Lower lobe of right lung (tissue), 2 donors: ENCODE data around the gene STPG2. TPM values are rescaled to one million over a fixed set of nuclear protein-coding genes. Genes with fewer than 3 reads are reported as not detected.

Source experiments
- ATAC-seq, 2 donors: fragments of 200-7000 bp; cut with Tn5 transposase; one replicate each; pipeline ENCODE4 v1.9.1; 2020 to 2022; ENCODE audit warnings: mild to moderate bottlenecking in 2 of 2, moderate library complexity in 2 of 2
- DNase-seq: peaks from one replicate; pipeline ENCODE4 v3.0.0-alpha.2; 2020
- H3K27ac ChIP-seq: fragments of 200-600 bp; one replicate; pipeline ENCODE4 v1.8.0; 2022
- H3K27me3 ChIP-seq: fragments of 200-600 bp; one replicate; pipeline ENCODE4 v1.8.0; 2022; ENCODE audit warnings: low read depth
- H3K36me3 ChIP-seq: fragments of 200-600 bp; one replicate; pipeline ENCODE4 v1.8.0; 2022; ENCODE audit warnings: mild to moderate bottlenecking
- H3K4me1 ChIP-seq: fragments of 200-600 bp; one replicate; pipeline ENCODE4 v1.8.0; 2022
- H3K4me3 ChIP-seq: fragments of 200-600 bp; one replicate; pipeline ENCODE4 v1.8.0; 2022; ENCODE audit warnings: mild to moderate bottlenecking
- H3K9me3 ChIP-seq: fragments of 200-600 bp; one replicate; pipeline ENCODE4 v1.8.0; 2022
- intact Hi-C: fragments of 100-400 bp; cut with DNase I; formaldehyde crosslinking; loops from one replicate; pipeline ENCODE4 v1.11.0; 2022
- total RNA-seq: library from RNA; stranded (reverse); fragmentation: NEBNext Ultra II Directional; extraction: Animal tissue kit (Norgen Biotek cat#: 25700); gene quantifications from one replicate; pipeline ENCODE4 v1.2.1, GENCODE V29; 2021
- TF ChIP-seq, protein P1 (sequence below): fragments of 200-600 bp; IDR thresholded peaks from one replicate; pipeline ENCODE4 v1.8.0; 2022; ENCODE audit warnings: antibody characterized with exemption, mild to moderate bottlenecking
- donor health status: DM: no; HTN: yes; CAD: no; lungs with severe emphysema.

The STPG2 gene
- total RNA-seq, 1 donor from 2014 or later = 1.1 TPM

DNA sequence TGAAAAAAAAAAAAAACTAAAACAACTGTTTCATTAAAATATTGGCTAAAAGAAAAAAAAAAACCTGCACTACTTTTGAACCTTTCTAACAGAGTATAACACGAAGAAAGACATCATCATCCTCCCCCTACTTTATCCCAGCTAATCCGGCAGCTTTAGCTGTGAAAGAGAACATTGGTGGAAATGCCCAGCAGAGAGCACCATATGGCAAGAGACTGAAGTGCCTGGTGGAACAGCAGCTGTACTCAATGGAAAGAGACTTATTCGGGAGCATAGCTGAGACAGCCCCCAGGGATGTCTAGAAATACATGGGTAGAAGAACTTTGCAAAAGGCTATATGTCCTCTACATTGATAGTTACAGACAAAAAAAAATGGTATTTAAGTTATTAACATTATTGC, 30.3 kb downstream of the STPG2 start:
- H3K4me3 ChIP-seq = no peak overlapping the region
- ATAC-seq (no peak), DNase-seq (no peak)
- H3K27me3 ChIP-seq = no peaks in the 10 kb centered on the region
- TF ChIP-seq, protein P1, sequence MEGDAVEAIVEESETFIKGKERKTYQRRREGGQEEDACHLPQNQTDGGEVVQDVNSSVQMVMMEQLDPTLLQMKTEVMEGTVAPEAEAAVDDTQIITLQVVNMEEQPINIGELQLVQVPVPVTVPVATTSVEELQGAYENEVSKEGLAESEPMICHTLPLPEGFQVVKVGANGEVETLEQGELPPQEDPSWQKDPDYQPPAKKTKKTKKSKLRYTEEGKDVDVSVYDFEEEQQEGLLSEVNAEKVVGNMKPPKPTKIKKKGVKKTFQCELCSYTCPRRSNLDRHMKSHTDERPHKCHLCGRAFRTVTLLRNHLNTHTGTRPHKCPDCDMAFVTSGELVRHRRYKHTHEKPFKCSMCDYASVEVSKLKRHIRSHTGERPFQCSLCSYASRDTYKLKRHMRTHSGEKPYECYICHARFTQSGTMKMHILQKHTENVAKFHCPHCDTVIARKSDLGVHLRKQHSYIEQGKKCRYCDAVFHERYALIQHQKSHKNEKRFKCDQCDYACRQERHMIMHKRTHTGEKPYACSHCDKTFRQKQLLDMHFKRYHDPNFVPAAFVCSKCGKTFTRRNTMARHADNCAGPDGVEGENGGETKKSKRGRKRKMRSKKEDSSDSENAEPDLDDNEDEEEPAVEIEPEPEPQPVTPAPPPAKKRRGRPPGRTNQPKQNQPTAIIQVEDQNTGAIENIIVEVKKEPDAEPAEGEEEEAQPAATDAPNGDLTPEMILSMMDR = no peak
- H3K9me3 ChIP-seq = peaks cover 9% of the 10 kb centered on the region
- H3K4me1 ChIP-seq = no peaks in the 10 kb centered on the region
- H3K27ac ChIP-seq = no peak overlapping the region
- intact Hi-C loops = no loop called here
- H3K36me3 ChIP-seq = no peaks in the 10 kb centered on the region

DNA sequence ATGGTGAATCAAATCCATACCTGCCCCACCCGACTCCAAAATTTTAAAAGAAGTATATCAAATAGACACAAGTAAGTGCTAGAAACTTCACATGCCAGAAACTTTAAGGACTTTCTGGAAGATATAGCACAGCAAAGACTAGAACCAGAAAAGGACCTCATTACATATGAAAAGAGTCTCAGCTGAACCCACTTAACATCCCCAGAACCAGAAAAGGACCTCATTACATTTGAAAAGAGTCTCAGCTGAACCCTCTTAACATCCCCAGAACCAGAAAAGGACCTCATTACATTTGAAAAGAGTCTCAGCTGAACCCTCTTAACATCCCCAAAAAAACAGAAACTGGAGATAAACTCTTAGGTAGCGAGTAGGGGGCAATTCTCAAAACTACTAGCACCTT, 32.3 kb downstream of the STPG2 start:
- H3K36me3 ChIP-seq = no peaks in the 10 kb centered on the region
- DNase-seq = no peak
- no peaks in the 10 kb centered on the region for H3K9me3 ChIP-seq

DNA sequence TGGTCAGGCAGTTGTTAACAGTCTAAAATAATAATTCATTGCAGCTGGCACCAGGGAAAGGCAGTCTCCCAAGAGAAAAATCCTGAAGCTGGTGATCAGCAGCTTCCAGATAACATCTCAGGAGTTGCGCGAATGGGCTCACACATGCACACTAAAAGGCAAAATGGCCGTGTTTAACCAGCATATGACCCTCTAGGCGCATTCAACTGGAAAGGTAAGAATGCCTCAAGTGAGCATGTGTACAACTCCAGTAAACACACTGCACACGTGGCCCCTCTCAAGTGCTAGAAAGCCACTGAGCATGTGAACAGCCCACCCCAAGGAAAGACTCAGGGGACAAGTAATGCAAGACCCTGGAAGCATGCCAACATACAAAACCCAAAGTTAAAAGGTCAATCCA, 33.1 kb downstream of the STPG2 start:
- intact Hi-C loops = no loop called here
- Histone ChIP-seq H3K4me3 (no peak overlapping the region), H3K27me3 (no peaks in the 10 kb centered on the region), H3K9me3 (no peaks in the 10 kb centered on the region), H3K4me1 (no peaks in the 10 kb centered on the region), H3K27ac (no peak overlapping the region), H3K36me3 (no peaks in the 10 kb centered on the region)
- DNase-seq (no peak), ATAC-seq (no peak)
- TF ChIP-seq, protein P1 = no peak

More for the DNA sequence above, 32.3 kb downstream of the STPG2 start:
- TF ChIP-seq, protein P1 = no peak
- Histone ChIP-seq H3K27me3 (no peaks in the 10 kb centered on the region), H3K27ac (no peak overlapping the region), H3K4me1 (no peaks in the 10 kb centered on the region), H3K4me3 (no peak overlapping the region)
- intact Hi-C loops = no loop called here
- ATAC-seq = no peak

DNA sequence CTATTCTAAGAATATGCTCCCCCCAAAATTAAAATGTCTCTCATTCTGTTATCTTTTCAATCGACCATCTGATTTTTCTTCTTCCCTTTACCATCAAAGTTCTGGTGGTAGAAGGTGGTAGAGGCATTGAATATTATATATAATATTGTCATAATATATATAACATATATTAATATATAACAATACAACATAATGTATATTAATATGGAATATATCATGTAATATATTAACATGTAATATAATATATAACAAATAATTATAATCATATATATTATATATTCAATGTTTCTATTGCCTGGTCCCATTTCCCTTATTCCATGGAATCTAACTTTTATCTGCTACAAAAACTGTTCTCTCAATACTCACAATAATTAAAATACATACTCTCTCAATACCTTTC, 40.6 kb downstream of the STPG2 start:
- Histone ChIP-seq H3K9me3 (no peaks in the 10 kb centered on the region), H3K4me1 (no peaks in the 10 kb centered on the region), H3K36me3 (no peaks in the 10 kb centered on the region), H3K27ac (no peak overlapping the region), H3K27me3 (no peaks in the 10 kb centered on the region), H3K4me3 (no peak overlapping the region)
- no peak for DNase-seq
- intact Hi-C loops = no loop called here
- ATAC-seq = no peak
- TF ChIP-seq, protein P1 = no peak

DNA sequence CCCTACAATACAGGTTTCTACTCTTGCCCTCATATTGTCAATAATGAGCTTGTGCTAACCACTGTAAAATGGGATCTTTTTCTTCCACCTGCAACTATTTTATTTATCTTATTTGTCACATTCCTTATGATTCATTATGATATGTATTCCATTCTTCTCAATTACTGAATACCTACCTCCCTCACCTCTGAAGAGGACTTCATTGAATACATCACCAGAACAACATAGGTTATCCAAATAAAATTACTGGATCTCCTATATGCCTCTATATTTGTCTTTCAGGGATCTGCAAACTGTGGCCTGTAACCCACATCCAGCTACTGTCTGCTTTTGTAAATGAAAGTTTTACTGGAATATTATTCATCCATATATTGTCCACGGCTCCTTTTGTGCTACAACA, 41.3 kb downstream of the STPG2 start:
- H3K27me3 ChIP-seq = no peaks in the 10 kb centered on the region
- intact Hi-C loops = no loop called here
- H3K27ac ChIP-seq = no peak overlapping the region
- TF ChIP-seq, protein P1 = no peak
- H3K4me1 ChIP-seq = no peaks in the 10 kb centered on the region
- no peak for DNase-seq
- H3K4me3 ChIP-seq = no peak overlapping the region
- no peak for ATAC-seq
- no peaks in the 10 kb centered on the region for H3K36me3 ChIP-seq
- no peaks in the 10 kb centered on the region for H3K9me3 ChIP-seq

DNA sequence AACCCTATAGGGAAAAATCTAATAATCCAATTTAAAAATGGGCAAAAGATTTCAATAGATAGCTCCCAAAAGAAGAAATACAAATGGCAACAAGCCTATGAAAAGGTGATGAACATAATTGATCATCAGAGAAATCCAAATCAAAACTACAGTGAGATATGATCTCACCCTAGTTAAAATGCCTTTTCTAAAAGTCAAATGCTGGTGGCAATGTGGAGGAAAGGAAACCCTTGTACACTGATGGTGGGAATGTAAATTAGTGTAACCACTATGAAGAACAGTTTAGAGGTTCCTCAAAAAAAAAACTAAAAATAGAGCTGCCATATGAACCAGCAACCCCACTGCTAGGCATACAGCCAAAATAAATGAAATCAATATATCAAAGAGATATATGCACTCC, 44.5 kb downstream of the STPG2 start:
- H3K27ac ChIP-seq = no peak overlapping the region
- no peaks in the 10 kb centered on the region for H3K4me1 ChIP-seq
- ATAC-seq (no peak), DNase-seq (no peak)
- intact Hi-C loops = no loop called here
- no peaks in the 10 kb centered on the region for H3K9me3 ChIP-seq
- no peaks in the 10 kb centered on the region for H3K36me3 ChIP-seq
- TF ChIP-seq, protein P1 = no peak
- H3K4me3 ChIP-seq = no peak overlapping the region
- no peaks in the 10 kb centered on the region for H3K27me3 ChIP-seq
